Panc1 (cell line): ENCODE results near the gene USP6NL. TPM values are rescaled to one million over a fixed set of nuclear protein-coding genes. Genes with fewer than 3 reads are reported as not detected.

Source experiments
- ATAC-seq: fragments of 200-7000 bp; cut with Tn5 transposase; 2 replicates; pipeline ENCODE4 v1.9.1; 2020; ENCODE audit warnings: mild to moderate bottlenecking, moderate library complexity
- BruUV-seq: library from RNA; stranded (reverse); fragments of 400-500 nt; replicated peaks from 2 replicates; lab custom pipeline; 2021; lab: Mats Ljungman, UMichigan
- CTCF ChIA-PET: fragments of 300-600 bp; sonication (Branson Sonifier 250); formaldehyde crosslinking; loops from one replicate; lab custom pipeline; 2022; ENCODE audit warnings: antibody characterized with exemption; lab: Charles Lee
- POLR2A ChIA-PET: fragments of 300-600 bp; sonication (Branson Sonifier 250); formaldehyde crosslinking; loops from one replicate; lab custom pipeline; 2022; ENCODE audit warnings: antibody characterized with exemption; lab: Charles Lee
- DNase-seq: peaks from one replicate; pipeline ENCODE4 v3.0.0-alpha.2; 2010; ENCODE audit warnings: low read depth, low spot score
- H3K27ac ChIP-seq: 2 replicates; pipeline ENCODE4 v1.5.1; 2011; ENCODE audit warnings: mild to moderate bottlenecking, low read length, inconsistent platforms
- H3K27me3 ChIP-seq: fragments of 200-500 bp; sonication (Bioruptor generic); 2 replicates; pipeline ENCODE4 v1.6.0; 2014; ENCODE audit warnings: low read length, inconsistent platforms; ENCODE audit not compliant: control insufficient read depth, insufficient read depth
- H3K36me3 ChIP-seq: fragments of 200-500 bp; sonication (Bioruptor generic); 2 replicates; pipeline ENCODE4 v1.5.1; 2014; ENCODE audit warnings: inconsistent platforms, mild to moderate bottlenecking, low read length, moderate library complexity; ENCODE audit not compliant: control insufficient read depth, insufficient read depth
- H3K4me1 ChIP-seq: 2 replicates; pipeline ENCODE4 v1.5.1; 2011; ENCODE audit warnings: inconsistent platforms, mild to moderate bottlenecking, low read length, moderate library complexity; ENCODE audit not compliant: control insufficient read depth, insufficient read depth
- H3K4me3 ChIP-seq, 2 experiments: 2 replicates each; pipeline ENCODE4 v1.5.1; 2011 to 2012; ENCODE audit warnings: low read depth in 2 of 2, low read length in 2 of 2, mild to moderate bottlenecking in 2 of 2, inconsistent platforms in 1 of 2, moderate library complexity in 1 of 2
- H3K9me3 ChIP-seq: fragments of 200-500 bp; sonication (Bioruptor generic); 2 replicates; pipeline ENCODE4 v1.5.1; 2014; ENCODE audit warnings: low read depth, mild to moderate bottlenecking, inconsistent platforms, low read length, moderate library complexity; ENCODE audit not compliant: control insufficient read depth, insufficient read depth
- POLR2AphosphoS5 ChIP-seq: IDR thresholded peaks from 2 replicates; pipeline ENCODE4 v1.6.1; 2012; ENCODE audit warnings: mild to moderate bottlenecking, low read depth, low read length, moderate library complexity
- REST ChIP-seq, 2 experiments: IDR thresholded peaks; 2 replicates each; pipeline ENCODE4 v1.6.1; 2011 to 2012; ENCODE audit warnings: low read depth in 2 of 2, control low read depth in 1 of 2, low read length in 1 of 2, mild to moderate bottlenecking in 1 of 2, moderate library complexity in 1 of 2; ENCODE audit not compliant: insufficient read depth in 1 of 2
- SIN3A ChIP-seq: IDR thresholded peaks from 2 replicates; pipeline ENCODE4 v1.6.1; 2012; ENCODE audit warnings: low read depth, mild to moderate bottlenecking, low read length, moderate library complexity, borderline replicate concordance; ENCODE audit not compliant: insufficient read depth
- TCF7L2 ChIP-seq: IDR thresholded peaks from 2 replicates; pipeline ENCODE4 v1.6.1; 2011; ENCODE audit warnings: mild to moderate bottlenecking, low read depth, low read length, inconsistent platforms
- in situ Hi-C: cut with HindIII; loops from 2 replicates; pipeline ENCODE4 v1.10.0; 2016; ENCODE audit warnings: low sequenced_read_pairs, low pct_unique_long_range_greater_than_20kb
- intact Hi-C: fragments of 100-400 bp; cut with micrococcal nuclease; formaldehyde crosslinking; loops from one replicate; pipeline ENCODE4 v1.10.0; 2022; ENCODE audit not compliant: unreplicated experiment
- total RNA-seq: library from RNA; stranded (reverse); gene quantifications from one replicate; pipeline ENCODE4 v1.2.1, GENCODE V29; 2021; ENCODE audit not compliant: unreplicated experiment
- TF ChIP-seq, protein P1 (sequence below): fragments of 450-650 bp; IDR thresholded peaks from 2 replicates; pipeline ENCODE4 v1.5.1; 2017; ENCODE audit warnings: mild to moderate bottlenecking

Gene USP6NL
- total RNA-seq, 1 experiment from 2014 or later: 13.9 TPM

GRCh38 chr10:11511321-11511720, 100.1 kb downstream of the USP6NL start:
- H3K27ac ChIP-seq: no peak overlapping the region
- TF ChIP-seq, protein P1, sequence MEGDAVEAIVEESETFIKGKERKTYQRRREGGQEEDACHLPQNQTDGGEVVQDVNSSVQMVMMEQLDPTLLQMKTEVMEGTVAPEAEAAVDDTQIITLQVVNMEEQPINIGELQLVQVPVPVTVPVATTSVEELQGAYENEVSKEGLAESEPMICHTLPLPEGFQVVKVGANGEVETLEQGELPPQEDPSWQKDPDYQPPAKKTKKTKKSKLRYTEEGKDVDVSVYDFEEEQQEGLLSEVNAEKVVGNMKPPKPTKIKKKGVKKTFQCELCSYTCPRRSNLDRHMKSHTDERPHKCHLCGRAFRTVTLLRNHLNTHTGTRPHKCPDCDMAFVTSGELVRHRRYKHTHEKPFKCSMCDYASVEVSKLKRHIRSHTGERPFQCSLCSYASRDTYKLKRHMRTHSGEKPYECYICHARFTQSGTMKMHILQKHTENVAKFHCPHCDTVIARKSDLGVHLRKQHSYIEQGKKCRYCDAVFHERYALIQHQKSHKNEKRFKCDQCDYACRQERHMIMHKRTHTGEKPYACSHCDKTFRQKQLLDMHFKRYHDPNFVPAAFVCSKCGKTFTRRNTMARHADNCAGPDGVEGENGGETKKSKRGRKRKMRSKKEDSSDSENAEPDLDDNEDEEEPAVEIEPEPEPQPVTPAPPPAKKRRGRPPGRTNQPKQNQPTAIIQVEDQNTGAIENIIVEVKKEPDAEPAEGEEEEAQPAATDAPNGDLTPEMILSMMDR: no peak
- TF ChIP-seq POLR2AphosphoS5 (no peak), REST (IDR thresholded peaks at IDR 0.05; ENCODE audit: insufficient read depth in 1 of 2, low read depth in 2 of 2, low read length in 1 of 2) (no peak), SIN3A (no peak), TCF7L2 (no peak)
- H3K4me3 ChIP-seq: no peak overlapping the region
- H3K36me3 ChIP-seq: no peaks in the 10 kb centered on the region; the same call in 1 of the 2 replicates
- in situ Hi-C loops: no loop called here
- no TSS peak for BruUV-seq
- intact Hi-C loops: no loop called here
- H3K4me1 ChIP-seq: no peaks in the 10 kb centered on the region
- no peaks in the 10 kb centered on the region for H3K9me3 ChIP-seq
- ATAC-seq (no peak), DNase-seq (no peak)
- no peaks in the 10 kb centered on the region for H3K27me3 ChIP-seq
- POLR2A ChIA-PET: no interaction called here
- CTCF ChIA-PET: no interaction called here

DNA sequence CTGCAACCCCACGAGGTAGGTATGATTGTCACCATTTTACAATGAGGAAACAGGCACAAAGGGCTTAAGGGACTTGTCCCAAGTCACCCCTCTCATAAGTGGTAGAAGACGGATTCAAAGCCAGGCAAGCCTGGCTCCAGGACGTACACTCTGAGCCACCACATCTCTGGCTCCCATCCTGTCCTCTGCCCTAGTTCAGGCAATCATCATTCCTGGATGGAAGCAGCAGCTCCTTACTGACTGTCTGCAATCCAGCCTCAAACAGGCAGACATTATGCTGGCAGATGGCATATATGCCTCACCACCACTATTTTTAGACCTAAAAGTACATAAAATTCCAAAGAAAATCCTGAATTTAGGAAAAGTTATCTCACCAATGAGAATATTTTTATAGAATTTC, 100.7 kb downstream of the USP6NL start:
- POLR2A ChIA-PET: no interaction called here
- TF ChIP-seq POLR2AphosphoS5: no peak
- no peak for TF ChIP-seq TCF7L2
- TF ChIP-seq, protein P1: no peak
- TF ChIP-seq SIN3A: no peak
- TF ChIP-seq REST (IDR thresholded peaks at IDR 0.05; ENCODE audit: insufficient read depth in 1 of 2, low read depth in 2 of 2, low read length in 1 of 2): no peak
- BruUV-seq: no TSS peak
- H3K4me1 ChIP-seq: no peaks in the 10 kb centered on the region
- in situ Hi-C loops (no loop called here), intact Hi-C loops (no loop called here)
- no peak overlapping the region for H3K4me3 ChIP-seq
- no peaks in the 10 kb centered on the region for H3K9me3 ChIP-seq
- DNase-seq (no peak), ATAC-seq (no peak)
- no peaks in the 10 kb centered on the region for H3K27me3 ChIP-seq
- no peaks in the 10 kb centered on the region; the same call in 1 of the 2 replicates for H3K36me3 ChIP-seq
- H3K27ac ChIP-seq: no peak overlapping the region
- CTCF ChIA-PET: no interaction called here
